B cell (primary cell): Measurements from ENCODE around the gene OXTR. TPM values are rescaled to one million over a fixed set of nuclear protein-coding genes. Genes with fewer than 3 reads are reported as not detected.

ENCODE experiments used
- ATAC-seq: fragments of 200-7000 bp; cut with Tn5 transposase; one replicate; pipeline ENCODE4 v1.10.0; 2021; ENCODE audit warnings: low read depth, mild to moderate bottlenecking, moderate number of reproducible peaks, moderate library complexity
- CTCF ChIA-PET: fragments of 350-600 bp; sonication (Branson Sonifier 250); formaldehyde crosslinking; loops from one replicate; lab custom pipeline; 2021; ENCODE audit warnings: antibody characterized with exemption, inconsistent platforms; lab: Charles Lee
- POLR2A ChIA-PET: fragments of 350-600 bp; sonication (Branson Sonifier 250); formaldehyde crosslinking; loops from one replicate; lab custom pipeline; 2021; ENCODE audit warnings: antibody characterized with exemption; lab: Charles Lee
- DNase-seq: peaks from one replicate; pipeline ENCODE4 v3.0.0; 2013
- H2AFZ ChIP-seq: 2 replicates; pipeline ENCODE4 v1.6.1; 2012; ENCODE audit warnings: mild to moderate bottlenecking, low read depth, low read length; ENCODE audit not compliant: insufficient read depth, poor library complexity, severe bottlenecking
- H3K27ac ChIP-seq, 2 donors: 1 replicate in 1 of 2; 2 replicates in 1 of 2; pipeline ENCODE4 v1.5.1; 2012 to 2013; ENCODE audit warnings: low read length in 2 of 2, mild to moderate bottlenecking in 2 of 2, moderate library complexity in 1 of 2
- H3K27me3 ChIP-seq, 4 experiments: fragments of 200-600 bp in 1 of 4; sonication (generic) in 1 of 4; replicated peaks in 1 of 4; 1 replicate in 2 of 4; 2 replicates in 2 of 4; pipeline versions ENCODE4 v1.6.1 to v1.7.0; 2013 to 2016; ENCODE audit warnings: low read length in 3 of 4, mild to moderate bottlenecking in 2 of 4, mixed read lengths in 1 of 4, moderate library complexity in 1 of 4; ENCODE audit not compliant: insufficient read depth in 4 of 4, control insufficient read depth in 3 of 4; ENCODE audit errors: control extremely low read depth in 1 of 4
- H3K36me3 ChIP-seq, 2 experiments: replicated peaks in 1 of 2; 1 replicate in 1 of 2; 2 replicates in 1 of 2; pipeline versions ENCODE4 v1.6.1 to v1.7.1; 2013; ENCODE audit warnings: low read length in 1 of 2; ENCODE audit not compliant: insufficient read depth in 2 of 2, control insufficient read depth in 1 of 2; ENCODE audit errors: control extremely low read depth in 1 of 2, extremely low read depth in 1 of 2
- H3K4me1 ChIP-seq, 2 donors: fragments of 200-600 bp in 1 of 2; sonication (generic) in 1 of 2; 1 replicate in 1 of 2; 2 replicates in 1 of 2; pipeline versions ENCODE4 v1.5.1 to v1.6.1; 2013 to 2017; ENCODE audit warnings: low read length in 2 of 2; ENCODE audit not compliant: control insufficient read depth in 2 of 2, insufficient read depth in 2 of 2
- H3K4me2 ChIP-seq: replicated peaks from 2 replicates; pipeline ENCODE3; 2012; ENCODE audit warnings: mild to moderate bottlenecking, low read depth, low read length; ENCODE audit not compliant: poor library complexity, severe bottlenecking
- H3K4me3 ChIP-seq, 5 experiments: fragments of 200-600 bp in 1 of 5; sonication (generic) in 1 of 5; 1 replicate in 3 of 5; 2 replicates in 2 of 5; pipeline versions ENCODE4 v1.5.1 to v1.7.0; 2011 to 2016; ENCODE audit warnings: low read length in 4 of 5, mild to moderate bottlenecking in 4 of 5, low read depth in 2 of 5, control low read depth in 1 of 5, moderate library complexity in 1 of 5; ENCODE audit not compliant: insufficient read depth in 1 of 5; ENCODE audit errors: control extremely low read depth in 1 of 5, extremely low read depth in 1 of 5
- H3K79me2 ChIP-seq: fragments of 200-600 bp; sonication (generic); one replicate; pipeline ENCODE4 v1.6.0; 2016; ENCODE audit warnings: low read length; ENCODE audit not compliant: control insufficient read depth, insufficient read depth
- H3K9ac ChIP-seq: fragments of 200-600 bp; sonication (generic); 2 replicates; pipeline ENCODE4 v1.6.1; 2017; ENCODE audit warnings: mild to moderate bottlenecking, low read length, moderate library complexity
- H3K9me3 ChIP-seq, 3 donors: one replicate each; pipeline versions ENCODE4 v1.6.1 to v1.7.1; 2013; ENCODE audit warnings: low read length in 2 of 3; ENCODE audit not compliant: control insufficient read depth in 2 of 3, insufficient read depth in 1 of 3; ENCODE audit errors: control extremely low read depth in 1 of 3
- H4K20me1 ChIP-seq: 2 replicates; pipeline ENCODE4 v1.6.0; 2012; ENCODE audit warnings: mild to moderate bottlenecking, low read length; ENCODE audit not compliant: insufficient read depth, control insufficient read depth, poor library complexity, severe bottlenecking
- H3K27ac Mint-ChIP-seq: one replicate; pipeline ENCODE4 v1.8.0; 2021; ENCODE audit warnings: mixed read lengths
- H3K27me3 Mint-ChIP-seq: one replicate; pipeline ENCODE4 v1.8.0; 2021; ENCODE audit warnings: mixed read lengths
- H3K4me1 Mint-ChIP-seq: one replicate; pipeline ENCODE4 v1.8.0; 2021; ENCODE audit warnings: mixed read lengths
- H3K4me3 Mint-ChIP-seq: one replicate; pipeline ENCODE4 v1.8.0; 2021; ENCODE audit warnings: mixed read lengths
- H3K9me3 Mint-ChIP-seq: one replicate; pipeline ENCODE4 v1.8.0; 2022; ENCODE audit warnings: mixed read lengths; ENCODE audit not compliant: insufficient read depth
- EZH2 ChIP-seq: IDR thresholded peaks from 2 replicates; pipeline ENCODE4 v1.6.1; 2012; ENCODE audit warnings: borderline replicate concordance, low read depth, mild to moderate bottlenecking, moderate library complexity, low read length; ENCODE audit not compliant: insufficient read depth, poor library complexity, severe bottlenecking
- WGBS: methylation state at CpG from one replicate; pipeline ENCODE4 v1.1.5; 2013; ENCODE audit warnings: missing lambda C conversion rate; ENCODE audit not compliant: insufficient coverage; 5-methylcytosine and 5-hydroxymethylcytosine counted together
- intact Hi-C: fragments of 100-400 bp; cut with micrococcal nuclease; formaldehyde crosslinking; loops from one replicate; pipeline ENCODE4 v1.10.0; 2022
- polyA plus RNA-seq: library from polyadenylated mRNA; depleted of rRNA; stranded (reverse); fragments of >200 nt; gene quantifications from 2 replicates; pipeline ENCODE4 v1.2.3, GENCODE V29; 2012
- total RNA-seq, 2 donors: library from RNA; stranded (reverse); fragments of 120-200 nt in 1 of 2; gene quantifications; 1 replicate in 1 of 2; 2 replicates in 1 of 2; pipeline versions ENCODE4 v1.2.3 to v1.2.4, GENCODE V29; 2013 to 2022
- TF ChIP-seq, protein P1 (sequence below): fragments of 200-600 bp; IDR thresholded peaks from one replicate; pipeline ENCODE4 v1.8.0; 2022; ENCODE audit warnings: antibody characterized with exemption, mild to moderate bottlenecking

The OXTR gene
- total and polyA plus RNA-seq, 2 donors (not counting 1 experiment from before 2014, with no cell fraction given) = 0.13 to 0.17 TPM

DNA sequence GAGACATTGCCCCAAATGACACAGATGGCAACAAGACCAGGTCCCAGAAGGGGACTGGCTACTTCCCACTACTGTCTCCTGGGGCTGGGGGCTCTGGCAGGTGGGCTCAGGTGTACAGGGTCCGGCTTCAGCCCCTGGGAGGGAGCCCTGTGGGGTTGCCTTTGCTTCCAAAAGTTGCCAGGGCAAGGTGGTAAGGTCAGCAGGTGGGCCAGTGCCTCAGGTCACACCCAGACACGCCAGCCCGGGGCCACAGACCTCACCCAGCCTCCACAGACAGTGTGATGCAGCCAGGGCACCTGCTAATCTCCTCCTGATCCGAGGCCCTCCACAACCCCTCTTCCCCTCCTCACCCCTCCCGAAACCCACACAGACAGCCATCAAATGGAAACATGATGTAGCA, 7.5 kb downstream of the OXTR start:
- intact Hi-C loops = loop anchor here (10.0 kb wide), 1 partner anchor 543 kb away; no protein-coding TSS in a partner anchor
- Histone ChIP-seq H3K27ac (no peak overlapping the region), H4K20me1 (no peaks in the 10 kb centered on the region), H3K27me3 (peaks cover 0 to 1% (median 0%) of the 10 kb centered on the region in 4 experiments), H3K9ac (no peak overlapping the region), H3K4me3 (no peak overlapping the region), H3K4me2 (no peak overlapping the region), H3K79me2 (no peaks in the 10 kb centered on the region), H3K36me3 (no peaks in the 10 kb centered on the region), H2AFZ (no peak overlapping the region), H3K4me1 (no peaks in the 10 kb centered on the region), H3K9me3 (no peaks in the 10 kb centered on the region)
- TF ChIP-seq EZH2 = no peak
- TF ChIP-seq, protein P1, sequence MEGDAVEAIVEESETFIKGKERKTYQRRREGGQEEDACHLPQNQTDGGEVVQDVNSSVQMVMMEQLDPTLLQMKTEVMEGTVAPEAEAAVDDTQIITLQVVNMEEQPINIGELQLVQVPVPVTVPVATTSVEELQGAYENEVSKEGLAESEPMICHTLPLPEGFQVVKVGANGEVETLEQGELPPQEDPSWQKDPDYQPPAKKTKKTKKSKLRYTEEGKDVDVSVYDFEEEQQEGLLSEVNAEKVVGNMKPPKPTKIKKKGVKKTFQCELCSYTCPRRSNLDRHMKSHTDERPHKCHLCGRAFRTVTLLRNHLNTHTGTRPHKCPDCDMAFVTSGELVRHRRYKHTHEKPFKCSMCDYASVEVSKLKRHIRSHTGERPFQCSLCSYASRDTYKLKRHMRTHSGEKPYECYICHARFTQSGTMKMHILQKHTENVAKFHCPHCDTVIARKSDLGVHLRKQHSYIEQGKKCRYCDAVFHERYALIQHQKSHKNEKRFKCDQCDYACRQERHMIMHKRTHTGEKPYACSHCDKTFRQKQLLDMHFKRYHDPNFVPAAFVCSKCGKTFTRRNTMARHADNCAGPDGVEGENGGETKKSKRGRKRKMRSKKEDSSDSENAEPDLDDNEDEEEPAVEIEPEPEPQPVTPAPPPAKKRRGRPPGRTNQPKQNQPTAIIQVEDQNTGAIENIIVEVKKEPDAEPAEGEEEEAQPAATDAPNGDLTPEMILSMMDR = no peak
- no peak for DNase-seq
- no peak for ATAC-seq
- Mint-ChIP-seq H3K27ac (no peak overlapping the region), H3K27me3 (no peaks in the 10 kb centered on the region), H3K4me1 (no peaks in the 10 kb centered on the region), H3K9me3 (no peaks in the 10 kb centered on the region), H3K4me3 (no peak overlapping the region)
- no CpG with 5 or more reads among the region's 5 CpGs for WGBS
- POLR2A ChIA-PET = no interaction called here
- CTCF ChIA-PET = no interaction called here

- Mint-ChIP-seq H3K4me3 (no peak overlapping the region), H3K9me3 (no peaks in the 10 kb centered on the region), H3K27ac (no peak overlapping the region), H3K4me1 (no peaks in the 10 kb centered on the region), H3K27me3 (no peaks in the 10 kb centered on the region)
- Histone ChIP-seq H3K4me3 (no peak overlapping the region), H3K27ac (no peak overlapping the region), H2AFZ (no peak overlapping the region), H3K27me3 (no peaks in the 10 kb centered on the region), H3K9ac (no peak overlapping the region), H3K36me3 (no peaks in the 10 kb centered on the region), H4K20me1 (no peaks in the 10 kb centered on the region), H3K4me2 (no peak overlapping the region), H3K4me1 (no peaks in the 10 kb centered on the region), H3K79me2 (no peaks in the 10 kb centered on the region), H3K9me3 (no peaks in the 10 kb centered on the region)
- WGBS = 87% methylated on average over 5 of the region's 5 CpGs
- intact Hi-C loops = loop anchor here (10.0 kb wide), 1 partner anchor 544 kb away; no protein-coding TSS in a partner anchor
- DNase-seq (no peak), ATAC-seq (no peak)
- TF ChIP-seq, protein P1 = no peak
- no peak for TF ChIP-seq EZH2
- POLR2A ChIA-PET = no interaction called here
- CTCF ChIA-PET = interaction anchor here (0.6 kb wide), 1 partner anchor 9 kb away, joined by 3 read pairs; the partner anchor contains the start of gene OXTR
Measured at GRCh38 chr3:8760506-8760905, 8.9 kb downstream of the OXTR start.
